ENCODE data around the gene CD2AP.

- TF ChIP-seq CTCF (IDR thresholded peaks at IDR 0.05) (no peak), POLR2AphosphoS5 (IDR thresholded peaks at IDR 0.05; ENCODE audit: insufficient read depth in 1 of 2, low read depth in 1 of 2) (no peak), POLR2A (IDR thresholded peaks at IDR 0.05) (no peak)
Measured at GRCh38 chr6:47524136-47524845, 46.7 kb downstream of the CD2AP start.

Data from vagina (tissue), 2 donors.